ENCODE results near the gene TBX19. TPM values are rescaled to one million over a fixed set of nuclear protein-coding genes. Genes with fewer than 3 reads are reported as not detected.

TBX19 gene
- total RNA-seq, 1 donor from 2014 or later: 1.6 TPM

GRCh38 chr1:168256164-168256563 is 24.5 kb upstream of the TBX19 start:
- Mint-ChIP-seq H3K27ac (no peak overlapping the region), H3K36me3 (peaks cover 34% of the 10 kb centered on the region), H3K4me3 (no peak overlapping the region), H3K4me1 (ENCODE audit: unreplicated experiment) (peaks cover 7% of the 10 kb centered on the region), H3K9me3 (no peaks in the 10 kb centered on the region), H3K27me3 (no peaks in the 10 kb centered on the region)
- TF ChIP-seq, protein P1, sequence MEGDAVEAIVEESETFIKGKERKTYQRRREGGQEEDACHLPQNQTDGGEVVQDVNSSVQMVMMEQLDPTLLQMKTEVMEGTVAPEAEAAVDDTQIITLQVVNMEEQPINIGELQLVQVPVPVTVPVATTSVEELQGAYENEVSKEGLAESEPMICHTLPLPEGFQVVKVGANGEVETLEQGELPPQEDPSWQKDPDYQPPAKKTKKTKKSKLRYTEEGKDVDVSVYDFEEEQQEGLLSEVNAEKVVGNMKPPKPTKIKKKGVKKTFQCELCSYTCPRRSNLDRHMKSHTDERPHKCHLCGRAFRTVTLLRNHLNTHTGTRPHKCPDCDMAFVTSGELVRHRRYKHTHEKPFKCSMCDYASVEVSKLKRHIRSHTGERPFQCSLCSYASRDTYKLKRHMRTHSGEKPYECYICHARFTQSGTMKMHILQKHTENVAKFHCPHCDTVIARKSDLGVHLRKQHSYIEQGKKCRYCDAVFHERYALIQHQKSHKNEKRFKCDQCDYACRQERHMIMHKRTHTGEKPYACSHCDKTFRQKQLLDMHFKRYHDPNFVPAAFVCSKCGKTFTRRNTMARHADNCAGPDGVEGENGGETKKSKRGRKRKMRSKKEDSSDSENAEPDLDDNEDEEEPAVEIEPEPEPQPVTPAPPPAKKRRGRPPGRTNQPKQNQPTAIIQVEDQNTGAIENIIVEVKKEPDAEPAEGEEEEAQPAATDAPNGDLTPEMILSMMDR (conservative IDR thresholded peaks at IDR 0.05): no peak
- DNase-seq (ENCODE audit: extremely low spot score, unreplicated experiment): no peak

- H3K27me3 Mint-ChIP-seq: no peaks in the 10 kb centered on the region
- H3K9me3 Mint-ChIP-seq: no peaks in the 10 kb centered on the region
- DNase-seq (ENCODE audit: extremely low spot score, unreplicated experiment): no peak
- TF ChIP-seq, protein P1 (conservative IDR thresholded peaks at IDR 0.05): no peak
- H3K4me3 Mint-ChIP-seq: no peak overlapping the region
- H3K27ac Mint-ChIP-seq: no peak overlapping the region
- peaks cover 36% of the 10 kb centered on the region for H3K36me3 Mint-ChIP-seq
- H3K4me1 Mint-ChIP-seq (ENCODE audit: unreplicated experiment): peaks cover 7% of the 10 kb centered on the region
Measured at GRCh38 chr1:168257397-168257796, 23.3 kb upstream of the TBX19 start.

DNA sequence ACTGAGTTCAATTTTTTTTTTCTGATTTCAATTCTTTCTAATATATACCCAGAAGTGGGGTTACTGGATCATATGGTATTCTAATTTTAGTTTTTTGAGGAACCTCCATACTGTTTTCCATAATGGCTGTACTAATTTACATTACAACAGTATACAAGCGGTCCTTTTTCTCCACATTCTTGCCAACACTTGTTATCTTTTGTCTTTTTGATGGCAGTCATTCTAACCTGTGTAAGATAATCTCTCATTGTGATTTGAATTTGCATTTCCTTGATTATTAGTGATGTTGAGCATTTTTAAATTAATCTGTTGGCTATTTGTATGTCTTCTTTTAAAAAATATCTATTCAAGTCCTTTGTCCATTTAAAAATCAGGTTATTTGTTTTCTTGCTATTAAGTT is 21.1 kb upstream of the TBX19 start:
- Mint-ChIP-seq H3K36me3 (peaks cover 38% of the 10 kb centered on the region), H3K9me3 (no peaks in the 10 kb centered on the region), H3K4me1 (ENCODE audit: unreplicated experiment) (peaks cover 7% of the 10 kb centered on the region), H3K27ac (no peak overlapping the region), H3K4me3 (no peak overlapping the region), H3K27me3 (no peaks in the 10 kb centered on the region)
- DNase-seq (ENCODE audit: extremely low spot score, unreplicated experiment): no peak
- TF ChIP-seq, protein P1 (conservative IDR thresholded peaks at IDR 0.05): no peak

GRCh38 chr1:168260393-168260792 is 20.3 kb upstream of the TBX19 start:
- H3K27ac Mint-ChIP-seq: no peak overlapping the region
- H3K36me3 Mint-ChIP-seq: peaks cover 35% of the 10 kb centered on the region
- DNase-seq (ENCODE audit: extremely low spot score, unreplicated experiment): no peak
- H3K4me1 Mint-ChIP-seq (ENCODE audit: unreplicated experiment): peaks cover 7% of the 10 kb centered on the region
- H3K9me3 Mint-ChIP-seq: no peaks in the 10 kb centered on the region
- TF ChIP-seq, protein P1 (conservative IDR thresholded peaks at IDR 0.05): no peak
- no peak overlapping the region for H3K4me3 Mint-ChIP-seq
- no peaks in the 10 kb centered on the region for H3K27me3 Mint-ChIP-seq

- TF ChIP-seq, protein P1 (conservative IDR thresholded peaks at IDR 0.05): no peak
- H3K4me1 Mint-ChIP-seq (ENCODE audit: unreplicated experiment): peaks cover 7% of the 10 kb centered on the region
- DNase-seq (ENCODE audit: extremely low spot score, unreplicated experiment): no peak
- H3K4me3 Mint-ChIP-seq: no peak overlapping the region
- H3K27me3 Mint-ChIP-seq: no peaks in the 10 kb centered on the region
- no peak overlapping the region for H3K27ac Mint-ChIP-seq
- no peaks in the 10 kb centered on the region for H3K9me3 Mint-ChIP-seq
- H3K36me3 Mint-ChIP-seq: peaks cover 28% of the 10 kb centered on the region
Measured at GRCh38 chr1:168261390-168261789, 19.3 kb upstream of the TBX19 start.

DNA sequence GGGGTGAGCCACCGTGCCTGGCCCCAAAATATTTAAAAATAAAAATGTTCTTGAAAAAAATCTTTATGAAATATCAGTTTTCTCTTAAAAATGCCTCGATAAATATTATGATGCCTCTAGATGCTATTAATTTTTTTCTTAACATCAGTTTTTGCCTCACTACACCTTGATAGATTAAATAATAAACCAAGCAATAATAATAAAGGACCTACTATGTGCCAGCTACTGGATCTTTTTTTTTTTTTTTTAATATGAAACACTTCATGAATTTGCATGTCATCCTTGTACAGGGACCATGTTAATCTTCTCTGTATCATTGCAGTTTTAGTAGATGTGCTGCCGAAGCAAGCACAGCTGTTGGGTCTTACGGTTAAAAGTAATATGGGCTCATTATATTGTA is 17.5 kb upstream of the TBX19 start:
- H3K4me3 Mint-ChIP-seq: no peak overlapping the region
- H3K9me3 Mint-ChIP-seq: no peaks in the 10 kb centered on the region
- H3K36me3 Mint-ChIP-seq: peaks cover 16% of the 10 kb centered on the region
- no peak for DNase-seq (ENCODE audit: extremely low spot score, unreplicated experiment)
- H3K27ac Mint-ChIP-seq: no peak overlapping the region
- H3K27me3 Mint-ChIP-seq: no peaks in the 10 kb centered on the region
- TF ChIP-seq, protein P1 (conservative IDR thresholded peaks at IDR 0.05): no peak
- H3K4me1 Mint-ChIP-seq (ENCODE audit: unreplicated experiment): peaks cover 7% of the 10 kb centered on the region

Measured in type B pancreatic cell (in vitro differentiated cells).